ENCODE results near the gene SMURF1. TPM values are rescaled to one million over a fixed set of nuclear protein-coding genes. Genes with fewer than 3 reads are reported as not detected.

Gene SMURF1
- total and polyA plus RNA-seq, 2 donors (not counting 1 experiment from before 2014, with no cell fraction given) = 17.2 to 18.7 TPM

DNA sequence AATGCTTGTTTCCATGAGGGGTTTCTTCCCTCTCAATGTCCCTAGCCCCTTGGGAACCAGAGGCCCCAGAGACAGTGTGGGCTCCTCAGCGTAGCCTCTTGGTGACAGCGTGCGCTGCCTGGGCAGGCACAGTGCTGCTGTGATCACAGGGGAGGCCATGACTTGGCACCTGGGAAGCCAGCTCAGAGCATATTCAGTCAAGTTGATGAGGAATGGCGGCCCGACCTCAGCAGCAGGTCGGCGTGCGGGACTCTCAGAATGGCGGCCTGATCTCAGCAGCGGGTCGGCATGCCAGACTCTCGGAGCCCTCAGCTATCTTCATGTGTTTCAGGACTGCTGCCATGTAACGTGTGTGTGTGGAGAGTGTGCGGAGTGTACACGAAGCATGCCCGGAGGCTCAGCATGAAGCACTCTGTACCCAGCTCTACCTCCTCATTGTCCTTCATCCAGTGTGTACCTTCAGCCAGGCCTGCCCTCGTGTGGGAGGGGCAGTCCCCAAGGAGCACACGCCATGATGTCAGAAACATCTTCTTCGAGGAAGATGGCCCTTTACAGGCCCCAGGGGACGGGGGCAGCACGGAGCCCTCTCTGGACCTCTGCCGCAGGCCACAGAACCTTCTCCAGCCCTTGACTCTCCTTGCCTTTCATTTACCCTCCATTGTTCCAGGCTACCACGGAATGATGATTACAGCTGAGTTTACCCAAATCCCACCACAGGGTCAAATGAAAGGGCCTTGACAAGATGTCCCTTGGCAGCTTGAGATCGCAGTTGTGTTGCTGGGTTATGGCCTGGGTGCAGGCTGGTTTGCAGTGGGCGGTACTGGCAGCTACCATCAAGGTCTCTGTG, 130.4 kb downstream of the SMURF1 start:
- no peak overlapping the region for H2AFZ ChIP-seq (ENCODE audit: low read length)
- no peak overlapping the region for H3K9ac ChIP-seq (ENCODE audit: insufficient read depth, low read length)
- no peaks in the 10 kb centered on the region for H3K9me3 ChIP-seq (ENCODE audit: control insufficient read depth, insufficient read depth, low read depth, low read length)
- no peak for TF ChIP-seq EZH2 (IDR thresholded peaks at IDR 0.05; ENCODE audit: low read length, missing control alignments)
- TF ChIP-seq, protein P1, sequence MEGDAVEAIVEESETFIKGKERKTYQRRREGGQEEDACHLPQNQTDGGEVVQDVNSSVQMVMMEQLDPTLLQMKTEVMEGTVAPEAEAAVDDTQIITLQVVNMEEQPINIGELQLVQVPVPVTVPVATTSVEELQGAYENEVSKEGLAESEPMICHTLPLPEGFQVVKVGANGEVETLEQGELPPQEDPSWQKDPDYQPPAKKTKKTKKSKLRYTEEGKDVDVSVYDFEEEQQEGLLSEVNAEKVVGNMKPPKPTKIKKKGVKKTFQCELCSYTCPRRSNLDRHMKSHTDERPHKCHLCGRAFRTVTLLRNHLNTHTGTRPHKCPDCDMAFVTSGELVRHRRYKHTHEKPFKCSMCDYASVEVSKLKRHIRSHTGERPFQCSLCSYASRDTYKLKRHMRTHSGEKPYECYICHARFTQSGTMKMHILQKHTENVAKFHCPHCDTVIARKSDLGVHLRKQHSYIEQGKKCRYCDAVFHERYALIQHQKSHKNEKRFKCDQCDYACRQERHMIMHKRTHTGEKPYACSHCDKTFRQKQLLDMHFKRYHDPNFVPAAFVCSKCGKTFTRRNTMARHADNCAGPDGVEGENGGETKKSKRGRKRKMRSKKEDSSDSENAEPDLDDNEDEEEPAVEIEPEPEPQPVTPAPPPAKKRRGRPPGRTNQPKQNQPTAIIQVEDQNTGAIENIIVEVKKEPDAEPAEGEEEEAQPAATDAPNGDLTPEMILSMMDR (conservative IDR thresholded peaks at IDR 0.05 in 1 of 2, IDR thresholded peaks at IDR 0.05 in 1 of 2; ENCODE audit: low read depth in 1 of 2, low read length in 2 of 2) = no peak
- no peak overlapping the region for H3K4me2 ChIP-seq (ENCODE audit: extremely low read depth, insufficient read depth, low read length)
- no peak overlapping the region for H3K27ac ChIP-seq (ENCODE audit: insufficient read depth, low read length)
- H3K27me3 ChIP-seq (ENCODE audit: control insufficient read depth, insufficient read depth, low read length) = no peaks in the 10 kb centered on the region
- DNase-seq (ENCODE audit: low read depth in 2 of 2) = no peak
- H3K4me3 ChIP-seq (replicated peaks in 1 of 4; ENCODE audit: control extremely low read depth in 1 of 4, insufficient read depth in 1 of 4, low read depth in 3 of 4, low read length in 4 of 4) = no peak overlapping the region
- H4K20me1 ChIP-seq (ENCODE audit: control insufficient read depth, extremely low read depth, insufficient read depth, low read length) = no peaks in the 10 kb centered on the region
- H3K4me1 ChIP-seq (ENCODE audit: control insufficient read depth, extremely low read depth, insufficient read depth, low read length) = no peaks in the 10 kb centered on the region
- peaks cover 27% of the 10 kb centered on the region for H3K36me3 ChIP-seq (ENCODE audit: control insufficient read depth, insufficient read depth, low read length)
- no peaks in the 10 kb centered on the region for H3K79me2 ChIP-seq (ENCODE audit: control insufficient read depth, insufficient read depth, low read length)

DNA sequence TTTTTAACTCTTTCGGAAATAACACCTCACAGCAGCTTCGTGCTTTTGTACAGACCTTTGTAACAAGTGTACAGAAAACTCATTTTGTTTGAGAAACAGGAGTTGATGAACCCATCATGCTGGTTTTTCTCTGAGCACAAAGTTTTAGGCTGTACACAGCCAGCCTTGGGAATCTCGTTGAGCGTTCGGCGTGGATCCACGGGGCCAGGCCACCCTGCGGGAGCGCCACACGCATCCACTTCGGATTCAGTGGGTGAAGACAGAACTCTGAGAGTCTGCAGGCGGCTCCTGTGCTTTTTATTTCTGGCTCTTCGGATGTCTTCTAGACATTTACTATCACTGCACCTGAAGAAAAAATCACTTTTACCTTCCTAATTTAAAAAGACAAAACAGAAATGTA, 131.2 kb downstream of the SMURF1 start:
- Histone ChIP-seq H2AFZ (ENCODE audit: low read length) (no peak overlapping the region), H3K4me3 (replicated peaks in 1 of 4; ENCODE audit: control extremely low read depth in 1 of 4, insufficient read depth in 1 of 4, low read depth in 3 of 4, low read length in 4 of 4) (no peak overlapping the region), H4K20me1 (ENCODE audit: control insufficient read depth, extremely low read depth, insufficient read depth, low read length) (no peaks in the 10 kb centered on the region), H3K36me3 (ENCODE audit: control insufficient read depth, insufficient read depth, low read length) (peaks cover 33% of the 10 kb centered on the region), H3K79me2 (ENCODE audit: control insufficient read depth, insufficient read depth, low read length) (no peaks in the 10 kb centered on the region), H3K27ac (ENCODE audit: insufficient read depth, low read length) (no peak overlapping the region), H3K4me1 (ENCODE audit: control insufficient read depth, extremely low read depth, insufficient read depth, low read length) (no peaks in the 10 kb centered on the region), H3K4me2 (ENCODE audit: extremely low read depth, insufficient read depth, low read length) (no peak overlapping the region), H3K27me3 (ENCODE audit: control insufficient read depth, insufficient read depth, low read length) (no peaks in the 10 kb centered on the region), H3K9ac (ENCODE audit: insufficient read depth, low read length) (no peak overlapping the region), H3K9me3 (ENCODE audit: control insufficient read depth, insufficient read depth, low read depth, low read length) (no peaks in the 10 kb centered on the region)
- DNase-seq (ENCODE audit: low read depth in 2 of 2) = no peak
- TF ChIP-seq EZH2 (IDR thresholded peaks at IDR 0.05; ENCODE audit: low read length, missing control alignments) = no peak
- TF ChIP-seq, protein P1 (conservative IDR thresholded peaks at IDR 0.05 in 1 of 2, IDR thresholded peaks at IDR 0.05 in 1 of 2; ENCODE audit: low read depth in 1 of 2, low read length in 2 of 2) = no peak

DNA sequence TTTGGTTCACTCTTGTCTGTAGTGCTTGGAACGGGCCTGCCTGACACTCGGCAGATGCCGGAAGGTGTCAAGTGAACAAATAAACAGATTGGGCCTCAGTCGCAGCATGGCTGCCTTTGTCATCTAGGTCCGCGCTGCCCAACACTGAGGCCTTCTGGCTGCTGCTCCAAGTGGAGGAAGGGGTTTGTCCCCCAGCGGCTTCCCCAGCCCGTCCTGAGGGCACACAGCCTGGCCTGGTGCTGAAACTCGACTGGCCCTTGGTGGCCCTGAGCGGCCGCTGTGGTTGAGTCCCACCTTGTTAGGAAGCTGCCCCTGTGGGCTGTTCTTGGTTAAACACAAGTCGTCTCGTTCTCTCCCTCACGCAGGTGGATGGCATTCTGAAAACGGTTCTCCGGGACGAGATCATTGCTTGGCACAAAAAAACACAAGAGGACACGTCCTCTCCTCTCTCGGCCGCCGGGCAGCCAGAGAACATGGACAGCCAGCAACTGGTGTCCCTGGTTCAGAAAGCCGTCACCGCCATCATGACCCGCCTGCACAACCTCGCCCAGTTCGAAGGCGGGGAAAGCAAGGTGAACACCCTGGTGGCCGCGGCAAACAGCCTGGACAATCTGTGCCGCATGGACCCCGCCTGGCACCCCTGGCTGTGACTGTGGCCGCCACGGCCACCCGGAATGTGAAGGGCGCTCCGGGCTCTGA, 132.1 kb downstream of the SMURF1 start:
- no peak overlapping the region for H3K9ac ChIP-seq (ENCODE audit: insufficient read depth, low read length)
- TF ChIP-seq, protein P1 (conservative IDR thresholded peaks at IDR 0.05 in 1 of 2, IDR thresholded peaks at IDR 0.05 in 1 of 2; ENCODE audit: low read depth in 1 of 2, low read length in 2 of 2) = no peak
- no peak for TF ChIP-seq EZH2 (IDR thresholded peaks at IDR 0.05; ENCODE audit: low read length, missing control alignments)
- no peak overlapping the region for H3K4me3 ChIP-seq (replicated peaks in 1 of 4; ENCODE audit: control extremely low read depth in 1 of 4, insufficient read depth in 1 of 4, low read depth in 3 of 4, low read length in 4 of 4)
- no peak for DNase-seq (ENCODE audit: low read depth in 2 of 2)
- H3K27ac ChIP-seq (ENCODE audit: insufficient read depth, low read length) = no peak overlapping the region
- no peaks in the 10 kb centered on the region for H3K9me3 ChIP-seq (ENCODE audit: control insufficient read depth, insufficient read depth, low read depth, low read length)
- no peak overlapping the region for H2AFZ ChIP-seq (ENCODE audit: low read length)
- no peaks in the 10 kb centered on the region for H3K27me3 ChIP-seq (ENCODE audit: control insufficient read depth, insufficient read depth, low read length)
- no peaks in the 10 kb centered on the region for H3K79me2 ChIP-seq (ENCODE audit: control insufficient read depth, insufficient read depth, low read length)
- H3K4me1 ChIP-seq (ENCODE audit: control insufficient read depth, extremely low read depth, insufficient read depth, low read length) = no peaks in the 10 kb centered on the region
- peaks cover 35% of the 10 kb centered on the region for H3K36me3 ChIP-seq (ENCODE audit: control insufficient read depth, insufficient read depth, low read length)
- H3K4me2 ChIP-seq (ENCODE audit: extremely low read depth, insufficient read depth, low read length) = no peak overlapping the region
- H4K20me1 ChIP-seq (ENCODE audit: control insufficient read depth, extremely low read depth, insufficient read depth, low read length) = no peaks in the 10 kb centered on the region
